Liver (tissue), 9 donors: ENCODE data around the gene SLC38A1. TPM values are rescaled to one million over a fixed set of nuclear protein-coding genes. Genes with fewer than 3 reads are reported as not detected.

ENCODE experiments used
- DNase-seq: peaks from one replicate; pipeline ENCODE4 v3.0.0-alpha.2; 2017; ENCODE audit warnings: low spot score
- H3K27ac ChIP-seq, 2 donors: one replicate each; pipeline ENCODE4 v1.7.0; 2013; ENCODE audit warnings: inconsistent platforms in 2 of 2, low read length in 2 of 2, control low read depth in 1 of 2, low read depth in 1 of 2, mild to moderate bottlenecking in 1 of 2
- H3K27me3 ChIP-seq, 4 donors: one replicate each; pipeline versions ENCODE4 v1.6.1 to v1.7.0; 2013; ENCODE audit warnings: low read length in 3 of 4, inconsistent platforms in 1 of 4, mild to moderate bottlenecking in 1 of 4, moderate library complexity in 1 of 4; ENCODE audit not compliant: control insufficient read depth in 4 of 4, insufficient read depth in 4 of 4
- H3K36me3 ChIP-seq, 4 donors: one replicate each; pipeline versions ENCODE4 v1.6.1 to v1.7.0; 2013; ENCODE audit warnings: low read length in 3 of 4, mild to moderate bottlenecking in 3 of 4, low read depth in 1 of 4, moderate library complexity in 1 of 4; ENCODE audit not compliant: control insufficient read depth in 4 of 4, insufficient read depth in 3 of 4
- H3K4me1 ChIP-seq, 4 donors: one replicate each; pipeline versions ENCODE4 v1.6.1 to v1.7.0; 2013; ENCODE audit warnings: low read length in 3 of 4, mild to moderate bottlenecking in 3 of 4, moderate library complexity in 1 of 4; ENCODE audit not compliant: control insufficient read depth in 4 of 4, insufficient read depth in 4 of 4
- H3K4me3 ChIP-seq, 3 donors: one replicate each; pipeline versions ENCODE4 v1.6.1 to v1.7.0; 2013; ENCODE audit warnings: low read length in 3 of 3, control low read depth in 1 of 3, low read depth in 1 of 3, mild to moderate bottlenecking in 1 of 3
- H3K9ac ChIP-seq, 2 donors: one replicate each; pipeline ENCODE4 v1.7.0; 2013; ENCODE audit warnings: low read length in 2 of 2, mild to moderate bottlenecking in 2 of 2, moderate library complexity in 2 of 2, control low read depth in 1 of 2, low read depth in 1 of 2
- H3K9me3 ChIP-seq, 4 donors: one replicate each; pipeline versions ENCODE4 v1.6.1 to v1.7.0; 2013; ENCODE audit warnings: low read length in 3 of 4; ENCODE audit not compliant: control insufficient read depth in 4 of 4
- ATF3 ChIP-seq: IDR thresholded peaks from 2 replicates; pipeline ENCODE4 v1.6.1; 2016; ENCODE audit warnings: antibody characterized with exemption
- EGR1 ChIP-seq, 2 donors: IDR thresholded peaks; 2 replicates each; pipeline ENCODE4 v1.6.1; 2016 to 2018; ENCODE audit warnings: antibody characterized with exemption in 2 of 2, low read depth in 2 of 2
- FOXA1 ChIP-seq: IDR thresholded peaks from 2 replicates; pipeline ENCODE4 v1.6.1; 2016; ENCODE audit warnings: antibody characterized with exemption
- GABPA ChIP-seq, 2 donors: IDR thresholded peaks in 1 of 2; conservative IDR thresholded peaks in 1 of 2; 2 replicates each; pipeline ENCODE4 v1.6.1; 2016; ENCODE audit warnings: antibody characterized with exemption in 2 of 2, mild to moderate bottlenecking in 1 of 2, moderate library complexity in 1 of 2
- HNF4A ChIP-seq, 2 donors: conservative IDR thresholded peaks; 2 replicates each; pipeline ENCODE4 v1.6.1; 2016; ENCODE audit warnings: antibody characterized with exemption in 2 of 2, mild to moderate bottlenecking in 2 of 2
- HNF4G ChIP-seq: IDR thresholded peaks from 2 replicates; pipeline ENCODE4 v1.6.1; 2016; ENCODE audit warnings: antibody characterized with exemption
- JUND ChIP-seq, 2 donors: IDR thresholded peaks; 2 replicates each; pipeline ENCODE4 v1.6.1; 2016; ENCODE audit warnings: antibody characterized with exemption in 2 of 2
- NR2F2 ChIP-seq: IDR thresholded peaks from 2 replicates; pipeline ENCODE4 v1.6.1; 2016; ENCODE audit warnings: antibody characterized with exemption
- RAD21 ChIP-seq, 2 donors: IDR thresholded peaks; 2 replicates each; pipeline ENCODE4 v1.6.1; 2016; ENCODE audit warnings: antibody characterized with exemption in 2 of 2, mild to moderate bottlenecking in 2 of 2
- REST ChIP-seq: IDR thresholded peaks from 2 replicates; pipeline ENCODE4 v1.6.1; 2016; ENCODE audit warnings: antibody characterized with exemption, mild to moderate bottlenecking
- RXRA ChIP-seq, 2 donors: IDR thresholded peaks; 2 replicates each; pipeline ENCODE4 v1.6.1; 2017 to 2018; ENCODE audit warnings: antibody characterized with exemption in 2 of 2, mild to moderate bottlenecking in 1 of 2
- SP1 ChIP-seq: IDR thresholded peaks from 2 replicates; pipeline ENCODE4 v1.6.1; 2018; ENCODE audit warnings: antibody characterized with exemption, mild to moderate bottlenecking
- TAF1 ChIP-seq: conservative IDR thresholded peaks from 2 replicates; pipeline ENCODE4 v1.6.1; 2016; ENCODE audit warnings: antibody characterized with exemption, mild to moderate bottlenecking
- YY1 ChIP-seq: IDR thresholded peaks from 2 replicates; pipeline ENCODE4 v1.6.1; 2016; ENCODE audit warnings: antibody characterized with exemption, mild to moderate bottlenecking
- whole genome bisulfite sequencing: extraction: QIAGEN DNeasy Blood & Tissue Kit; methylation state at CpG from one replicate; pipeline ENCODE4 v1.1.7; 2013; 5-methylcytosine and 5-hydroxymethylcytosine counted together
- polyA plus RNA-seq, 2 donors: library from polyadenylated mRNA; stranded (reverse) in 1 of 2; unstranded in 1 of 2; fragments of 200-250 nt in 1 of 2; fragments of >200 nt in 1 of 2; fragmentation: Nextera tagmentation in 1 of 2; extraction: Ambion mirVana in 1 of 2; gene quantifications; one replicate each; pipeline versions ENCODE4 v1.2.1 to v1.2.3, GENCODE V29; 2013 to 2015
- total RNA-seq, 2 donors: library from RNA; depleted of rRNA; stranded (reverse); fragments of >200 nt; gene quantifications; one replicate each; pipeline ENCODE4 v1.2.3, GENCODE V29; 2014
- TF ChIP-seq, protein P1 (sequence below): IDR thresholded peaks from 2 replicates; pipeline ENCODE4 v1.6.1; 2016; ENCODE audit warnings: antibody characterized with exemption
- TF ChIP-seq, protein P2 (sequence below): IDR thresholded peaks from 2 replicates; pipeline ENCODE4 v1.6.1; 2016; ENCODE audit warnings: antibody characterized with exemption
- TF ChIP-seq, protein P3 (sequence below): fragments of 150-350 bp; IDR thresholded peaks from 2 replicates; pipeline ENCODE4 v1.5.1; 2017; ENCODE audit warnings: improper control_type of control experiment, low read depth, low read length; ENCODE audit not compliant: missing input control
- donor health status: healthy.
- donor health status: healthy.
- donor health status: healthy.
- donor health status: healthy.
- donor health status: healthy.

SLC38A1 gene
- total and polyA plus RNA-seq, 4 donors = 6.2 to 14.9 (median 9.6) TPM

DNA sequence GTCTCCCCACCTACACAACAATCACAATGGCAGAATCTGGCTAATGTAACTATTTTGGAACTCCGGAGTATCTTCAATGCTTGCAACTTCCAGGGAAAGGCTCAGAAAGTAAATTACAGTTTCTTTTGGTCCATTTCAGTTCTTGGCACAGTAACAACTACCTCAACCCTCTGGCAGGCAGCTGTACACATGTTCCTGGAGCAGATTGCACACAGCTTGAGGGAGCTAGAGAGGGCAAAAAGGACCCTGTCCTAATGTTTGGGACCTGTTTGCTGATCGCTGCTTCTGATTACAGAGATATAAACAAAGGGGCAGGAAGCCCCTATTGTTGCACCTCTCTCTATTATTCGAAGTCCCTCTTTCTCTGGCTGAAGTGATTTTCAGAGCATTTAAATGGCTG, 35.2 kb upstream of the SLC38A1 start:
- Histone ChIP-seq H3K4me3 (no peak overlapping the region), H3K9me3 (no peaks in the 10 kb centered on the region), H3K36me3 (no peaks in the 10 kb centered on the region), H3K9ac (no peak overlapping the region), H3K27me3 (no peaks in the 10 kb centered on the region), H3K27ac (no peak overlapping the region), H3K4me1 (no peaks in the 10 kb centered on the region)
- TF ChIP-seq HNF4A (conservative IDR thresholded peaks at IDR 0.05) = no peak
- no peak for TF ChIP-seq GABPA (IDR thresholded peaks at IDR 0.05 in 1 of 2, conservative IDR thresholded peaks at IDR 0.05 in 1 of 2)
- TF ChIP-seq RAD21 (IDR thresholded peaks at IDR 0.05) = no peak
- no peak for TF ChIP-seq RXRA (IDR thresholded peaks at IDR 0.05)
- no peak for TF ChIP-seq EGR1 (IDR thresholded peaks at IDR 0.05; ENCODE audit: low read depth in 2 of 2)
- no peak for TF ChIP-seq TAF1
- TF ChIP-seq YY1 = no peak
- TF ChIP-seq, protein P1, sequence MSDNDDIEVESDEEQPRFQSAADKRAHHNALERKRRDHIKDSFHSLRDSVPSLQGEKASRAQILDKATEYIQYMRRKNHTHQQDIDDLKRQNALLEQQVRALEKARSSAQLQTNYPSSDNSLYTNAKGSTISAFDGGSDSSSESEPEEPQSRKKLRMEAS = no peak
- TF ChIP-seq, protein P2, sequence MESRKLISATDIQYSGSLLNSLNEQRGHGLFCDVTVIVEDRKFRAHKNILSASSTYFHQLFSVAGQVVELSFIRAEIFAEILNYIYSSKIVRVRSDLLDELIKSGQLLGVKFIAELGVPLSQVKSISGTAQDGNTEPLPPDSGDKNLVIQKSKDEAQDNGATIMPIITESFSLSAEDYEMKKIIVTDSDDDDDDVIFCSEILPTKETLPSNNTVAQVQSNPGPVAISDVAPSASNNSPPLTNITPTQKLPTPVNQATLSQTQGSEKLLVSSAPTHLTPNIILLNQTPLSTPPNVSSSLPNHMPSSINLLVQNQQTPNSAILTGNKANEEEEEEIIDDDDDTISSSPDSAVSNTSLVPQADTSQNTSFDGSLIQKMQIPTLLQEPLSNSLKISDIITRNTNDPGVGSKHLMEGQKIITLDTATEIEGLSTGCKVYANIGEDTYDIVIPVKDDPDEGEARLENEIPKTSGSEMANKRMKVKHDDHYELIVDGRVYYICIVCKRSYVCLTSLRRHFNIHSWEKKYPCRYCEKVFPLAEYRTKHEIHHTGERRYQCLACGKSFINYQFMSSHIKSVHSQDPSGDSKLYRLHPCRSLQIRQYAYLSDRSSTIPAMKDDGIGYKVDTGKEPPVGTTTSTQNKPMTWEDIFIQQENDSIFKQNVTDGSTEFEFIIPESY = no peak
- TF ChIP-seq REST = no peak
- no peak for TF ChIP-seq NR2F2
- no peak for TF ChIP-seq FOXA1
- no peak for TF ChIP-seq HNF4G
- no peak for TF ChIP-seq SP1
- TF ChIP-seq, protein P3, sequence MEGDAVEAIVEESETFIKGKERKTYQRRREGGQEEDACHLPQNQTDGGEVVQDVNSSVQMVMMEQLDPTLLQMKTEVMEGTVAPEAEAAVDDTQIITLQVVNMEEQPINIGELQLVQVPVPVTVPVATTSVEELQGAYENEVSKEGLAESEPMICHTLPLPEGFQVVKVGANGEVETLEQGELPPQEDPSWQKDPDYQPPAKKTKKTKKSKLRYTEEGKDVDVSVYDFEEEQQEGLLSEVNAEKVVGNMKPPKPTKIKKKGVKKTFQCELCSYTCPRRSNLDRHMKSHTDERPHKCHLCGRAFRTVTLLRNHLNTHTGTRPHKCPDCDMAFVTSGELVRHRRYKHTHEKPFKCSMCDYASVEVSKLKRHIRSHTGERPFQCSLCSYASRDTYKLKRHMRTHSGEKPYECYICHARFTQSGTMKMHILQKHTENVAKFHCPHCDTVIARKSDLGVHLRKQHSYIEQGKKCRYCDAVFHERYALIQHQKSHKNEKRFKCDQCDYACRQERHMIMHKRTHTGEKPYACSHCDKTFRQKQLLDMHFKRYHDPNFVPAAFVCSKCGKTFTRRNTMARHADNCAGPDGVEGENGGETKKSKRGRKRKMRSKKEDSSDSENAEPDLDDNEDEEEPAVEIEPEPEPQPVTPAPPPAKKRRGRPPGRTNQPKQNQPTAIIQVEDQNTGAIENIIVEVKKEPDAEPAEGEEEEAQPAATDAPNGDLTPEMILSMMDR = no peak
- no peak for DNase-seq
- 69% methylated on average over 3 of the region's 3 CpGs for WGBS

GRCh38 chr12:46303039-46303666, 34.3 kb upstream of the SLC38A1 start:
- Histone ChIP-seq H3K9ac (no peak overlapping the region), H3K4me3 (no peak overlapping the region), H3K36me3 (no peaks in the 10 kb centered on the region), H3K27ac (no peak overlapping the region), H3K27me3 (no peaks in the 10 kb centered on the region), H3K4me1 (no peaks in the 10 kb centered on the region), H3K9me3 (no peaks in the 10 kb centered on the region)
- WGBS = 85% methylated on average over 5 of the region's 5 CpGs
- no peak for DNase-seq
- TF ChIP-seq RAD21 (IDR thresholded peaks at IDR 0.05) (peak; percentile 82 to 87), HNF4A (conservative IDR thresholded peaks at IDR 0.05) (peak in 1 of 2 donors; percentile 19), ATF3 (peak; percentile 71), JUND (IDR thresholded peaks at IDR 0.05) (peak in 1 of 2 donors; percentile 25), FOXA1 (no peak)
- TF ChIP-seq, protein P2 = no peak
- TF ChIP-seq, protein P3 = peak; percentile 64
